Stimulated activated CD4-positive, alpha-beta T cell treated with anti-CD3 and anti-CD28 coated beads, Interleukin-2, amount 100 ng/mL, for 48 hours (primary cell): Measurements from ENCODE around the gene EVC2.

Experiments
- DNase-seq, 2 donors: peaks; one replicate each; pipeline ENCODE4 v3.0.0-alpha.2; 2020

The EVC2 gene

DNA sequence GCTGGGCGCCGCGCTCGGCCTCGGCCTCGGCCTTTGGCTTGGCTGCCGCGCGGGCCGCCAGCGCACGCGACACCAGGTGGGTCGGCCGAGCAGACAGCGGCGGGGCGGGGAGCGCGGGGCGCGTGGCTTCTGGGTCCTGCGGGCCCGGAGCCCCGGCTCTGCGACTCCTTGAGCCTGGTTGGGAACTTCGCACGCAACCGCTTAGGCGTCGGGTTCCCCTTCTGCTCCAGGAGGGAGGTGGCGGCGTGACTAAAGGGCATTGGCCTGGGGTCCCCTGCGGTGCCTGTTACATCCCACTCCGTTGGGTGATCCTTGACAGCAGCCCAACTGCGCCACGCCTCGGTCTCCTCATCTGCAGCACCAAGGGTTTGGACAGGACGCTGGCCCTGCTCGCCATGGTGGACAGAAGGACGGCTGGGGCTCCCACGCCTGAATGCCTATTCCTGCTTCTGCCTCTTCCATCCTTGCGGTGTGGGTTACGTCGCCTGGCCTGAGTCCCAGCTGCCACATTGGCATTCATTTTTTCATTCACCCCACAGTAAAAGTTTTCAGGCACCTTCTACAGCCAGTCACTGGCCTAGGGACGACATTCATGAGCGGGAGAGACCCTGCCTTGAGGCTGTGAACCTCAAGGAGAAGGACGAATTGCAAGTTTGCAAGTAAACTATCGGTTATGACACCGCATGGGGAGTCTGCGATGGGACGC is 3.3 kb upstream of the EVC2 start:
- no peak for DNase-seq

DNA sequence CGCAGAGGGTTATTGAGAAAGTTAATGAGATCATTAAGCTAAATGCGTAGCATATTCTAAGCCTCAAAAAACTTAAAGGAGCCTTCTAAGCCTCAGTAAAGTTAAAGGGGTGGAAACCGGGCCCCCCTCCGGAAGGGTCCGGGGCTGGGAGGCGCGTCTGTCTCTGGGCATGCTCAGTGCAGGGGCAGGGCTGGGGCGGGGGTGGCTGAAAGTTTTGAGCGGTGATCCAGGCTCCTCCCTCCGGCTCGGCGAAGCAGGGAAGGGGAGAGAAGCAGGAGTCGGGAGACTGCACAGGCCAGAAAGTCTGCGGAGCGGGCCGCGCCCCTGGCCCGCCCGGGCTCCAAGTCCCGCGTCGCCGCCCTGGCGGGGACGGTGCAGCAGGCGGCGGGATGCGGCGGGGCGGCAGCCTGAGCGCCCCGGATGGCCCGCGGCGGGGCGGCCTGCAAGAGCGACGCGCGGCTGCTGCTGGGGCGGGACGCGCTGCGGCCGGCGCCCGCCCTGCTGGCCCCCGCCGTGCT is 2.7 kb upstream of the EVC2 start, which contains the start of gene EVC:
EVC (plus strand) TSS at position 241 of the 518 bp plus-strand sequence; CDS start at position 421, 180 bp downstream.
- DNase-seq = no peak

DNA sequence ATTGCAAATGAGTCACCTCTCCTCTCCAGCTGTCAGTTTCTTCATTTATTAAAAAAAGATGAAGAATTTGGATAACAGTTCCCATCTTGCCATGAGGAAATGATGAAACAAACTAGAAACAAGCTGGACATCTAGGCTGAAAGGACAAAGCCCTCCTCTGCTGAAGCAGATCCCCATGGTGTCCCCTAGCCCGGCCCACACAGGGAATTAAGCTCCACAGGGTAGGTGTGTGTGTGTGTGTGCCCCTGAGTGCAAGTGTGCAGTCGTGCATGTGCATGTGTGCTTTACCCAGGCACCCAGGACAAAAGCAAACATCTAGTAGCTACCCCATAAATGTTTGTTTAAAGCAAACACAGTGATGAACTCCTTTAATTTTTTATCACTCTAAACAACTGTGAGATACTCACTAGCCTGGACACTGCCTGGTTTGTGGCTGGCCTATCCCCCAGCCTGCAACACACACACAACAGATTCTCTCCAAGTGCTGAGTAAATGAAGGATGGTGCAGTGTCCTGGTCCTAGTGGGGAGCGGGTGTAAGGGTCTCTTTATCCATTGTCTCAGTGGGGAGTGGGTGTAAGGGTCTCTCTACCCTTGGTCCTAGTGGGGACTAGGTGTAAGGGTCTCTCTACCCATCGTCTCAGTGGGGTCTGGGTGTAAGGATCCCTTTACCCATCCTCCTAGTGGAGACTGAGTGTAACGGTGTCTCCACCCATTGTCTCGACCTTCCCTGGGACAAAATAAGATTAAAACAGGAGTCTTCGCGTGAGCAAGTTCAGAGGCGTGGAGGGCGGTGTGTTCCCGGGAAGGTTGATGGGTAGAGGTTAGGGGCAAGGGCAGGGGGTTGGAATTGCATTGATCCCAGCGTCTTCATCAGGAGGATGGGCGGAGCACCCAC is 2.0 kb upstream of the EVC2 start:
- DNase-seq = no peak

DNA sequence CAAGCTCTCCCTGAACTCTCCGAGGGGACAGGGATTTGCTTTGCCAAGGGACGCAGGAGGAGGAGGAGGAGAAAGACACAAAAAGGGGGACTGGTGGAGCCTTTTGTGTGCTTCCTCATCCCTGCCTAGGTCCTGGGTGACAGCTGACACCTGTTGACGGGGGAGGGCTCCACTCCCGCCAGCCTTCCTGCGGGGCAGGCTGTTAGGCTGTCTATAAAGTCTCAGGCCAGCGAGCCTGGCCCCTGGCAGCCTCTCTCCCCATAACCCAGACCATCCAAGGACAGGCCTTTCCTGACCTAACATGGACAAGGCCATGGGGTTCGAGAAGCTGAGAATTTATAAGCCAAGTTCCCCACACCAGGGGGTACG is 832 bp upstream of the EVC2 start:
- DNase-seq = no peak

DNA sequence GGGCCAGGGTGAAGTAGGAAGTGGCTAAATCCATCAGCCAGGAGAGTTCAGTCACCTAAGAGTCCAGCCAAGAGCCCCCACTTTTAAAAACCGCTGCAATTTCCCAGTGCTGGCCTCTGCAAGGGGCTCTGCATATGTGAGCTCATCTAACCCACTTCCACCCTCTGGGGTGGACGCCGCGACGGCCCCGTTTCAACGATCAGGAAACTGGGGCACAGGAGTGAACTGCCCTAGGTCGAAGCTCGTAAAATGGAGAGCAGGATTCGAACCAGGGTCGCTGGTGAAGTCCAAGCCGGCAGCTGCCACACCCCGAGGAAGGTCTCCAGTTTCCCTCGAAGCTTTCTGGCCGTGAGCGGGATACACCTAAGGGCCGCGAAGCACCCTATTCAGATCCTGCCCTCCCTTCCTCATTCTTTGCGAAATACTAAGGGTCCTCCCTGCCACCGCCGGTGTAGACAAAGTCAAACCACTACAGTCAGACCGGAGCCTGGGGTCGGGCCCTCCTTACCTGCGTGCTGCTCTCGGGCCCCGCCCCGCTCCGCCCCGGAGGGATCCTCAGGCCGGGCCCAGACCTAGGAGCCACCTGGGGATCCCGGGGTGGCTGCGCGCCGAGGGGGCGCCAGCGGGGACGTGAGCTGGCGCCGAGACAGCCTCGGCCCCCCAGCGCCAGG is 446 bp downstream of the EVC2 start:
- no peak for DNase-seq

DNA sequence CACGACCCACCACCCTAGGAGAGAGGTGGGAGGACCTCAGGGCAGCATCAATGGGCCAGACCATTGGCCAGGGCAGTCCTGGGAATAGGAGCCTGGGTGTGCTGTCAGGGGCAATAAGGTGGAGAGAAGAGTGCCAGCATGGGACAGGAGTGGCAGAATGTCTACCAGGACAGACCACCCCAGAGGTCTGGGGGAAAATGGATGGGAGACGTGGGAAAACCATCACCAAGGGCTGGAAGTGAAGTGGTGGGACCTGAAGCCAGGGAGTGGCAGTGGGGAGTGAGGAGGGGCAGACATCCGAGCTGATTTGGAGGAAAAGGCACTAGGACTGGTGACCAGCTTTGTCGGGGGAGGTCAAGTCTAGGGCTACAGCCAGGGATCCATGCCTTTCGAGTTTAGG is 993 bp downstream of the EVC2 start:
- DNase-seq = no peak

DNA sequence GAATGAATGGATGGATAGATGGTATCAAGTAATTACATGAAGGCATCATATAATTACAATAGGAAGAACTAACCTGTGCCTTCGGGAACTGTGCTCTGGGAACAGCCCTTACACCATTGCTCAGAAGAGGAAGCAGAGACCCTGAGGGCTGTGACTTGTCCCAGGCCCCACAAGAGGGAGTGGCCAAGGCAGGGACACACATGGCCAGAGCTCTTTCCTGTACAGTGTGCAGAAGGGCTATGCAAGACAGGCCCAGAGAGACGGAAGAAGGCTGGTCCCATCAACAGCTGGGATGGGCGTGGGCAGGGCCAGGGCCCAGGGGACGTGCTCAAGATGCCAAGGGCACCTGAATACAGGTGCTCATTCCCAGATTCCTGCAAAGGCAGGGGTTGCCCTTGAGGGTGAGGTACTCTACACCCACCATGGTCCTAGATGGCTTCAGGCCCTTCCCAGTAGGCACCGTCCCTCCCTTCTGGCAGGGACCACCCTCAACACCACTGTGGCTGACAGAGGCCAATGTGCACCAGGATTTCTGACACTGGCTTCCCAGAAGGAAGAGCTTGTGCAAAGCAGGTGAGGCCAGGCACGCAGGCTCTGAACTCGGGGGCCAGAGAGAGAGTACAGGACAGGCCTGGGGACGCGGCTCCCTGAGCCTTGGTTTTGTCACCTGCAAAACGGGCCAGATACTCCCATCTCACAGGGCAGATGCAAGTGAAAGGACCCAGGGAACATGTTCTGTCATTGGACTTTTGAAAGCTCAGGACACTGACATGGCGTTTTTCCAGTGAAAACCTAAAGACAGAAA is 1.7 kb downstream of the EVC2 start:
- no peak for DNase-seq

DNA sequence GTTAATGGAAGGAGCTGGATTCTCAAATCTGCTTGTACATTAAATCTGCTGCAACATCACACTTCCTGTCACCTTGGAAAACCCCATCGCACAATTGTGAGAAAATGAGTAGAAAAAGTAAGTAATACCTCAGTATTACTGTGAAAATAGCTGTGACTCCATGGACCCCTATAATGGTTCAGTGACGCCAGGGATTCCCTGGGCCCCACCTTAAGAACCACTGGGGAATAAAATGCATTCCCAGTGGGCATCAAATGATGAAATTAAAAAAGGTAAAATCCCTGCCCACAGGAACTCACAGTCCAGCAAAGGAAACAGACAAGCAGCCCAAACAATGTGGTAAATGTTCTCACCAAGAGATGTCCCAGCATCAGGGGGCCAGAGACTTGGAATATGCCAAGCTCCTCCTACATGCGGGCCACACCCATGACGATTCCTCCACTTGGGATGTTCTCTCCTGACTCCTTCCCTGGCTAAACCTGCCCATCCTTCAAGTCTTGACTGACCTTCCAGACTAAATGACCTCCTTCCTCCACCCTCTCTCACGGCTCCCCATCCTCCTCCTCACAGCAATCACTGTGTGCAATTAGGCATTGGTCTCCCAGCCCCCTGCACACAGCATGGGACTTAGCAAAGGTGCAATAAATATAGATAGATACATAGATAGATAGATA is 2.6 kb downstream of the EVC2 start:
- DNase-seq = no peak

DNA sequence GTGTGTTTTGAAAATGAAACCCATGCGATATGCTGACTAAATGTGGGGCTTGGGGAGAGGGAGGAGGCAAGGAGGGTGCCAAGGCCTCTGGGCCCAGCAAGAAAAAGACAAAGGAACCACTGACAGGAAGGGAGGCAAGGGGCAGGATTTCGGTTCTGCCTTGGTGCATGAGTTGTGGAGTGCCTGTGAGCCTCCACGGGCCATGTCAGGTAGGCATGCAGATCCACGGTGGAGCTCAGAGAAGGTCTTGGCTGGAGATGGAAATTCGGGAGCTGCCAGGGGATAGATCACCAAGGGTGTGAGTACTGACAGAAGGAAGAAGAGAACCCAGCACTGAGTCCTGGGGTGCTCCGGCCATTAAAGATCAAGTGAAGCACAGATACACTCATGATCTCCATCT is 4.1 kb downstream of the EVC2 start:
- DNase-seq = no peak

DNA sequence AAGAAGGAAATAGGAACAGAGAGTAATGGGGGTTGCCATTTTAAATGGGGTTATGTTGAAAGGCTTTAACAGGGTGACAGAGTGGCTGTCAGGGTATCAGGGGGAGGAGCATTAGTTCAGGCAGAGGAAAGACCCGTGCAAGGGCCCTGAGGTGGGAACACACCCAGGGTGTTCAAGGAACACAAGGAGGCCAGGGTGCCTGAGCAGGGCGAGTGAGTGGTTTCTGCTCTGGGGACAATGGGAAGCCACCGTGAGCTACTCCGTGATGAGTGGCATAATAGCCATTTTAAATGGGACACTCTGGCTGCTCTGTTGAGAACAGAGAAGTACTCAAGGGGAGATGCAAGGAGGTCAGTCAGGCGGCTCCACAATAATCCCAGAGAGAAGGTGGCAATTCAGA is 4.5 kb downstream of the EVC2 start:
- DNase-seq = no peak

DNA sequence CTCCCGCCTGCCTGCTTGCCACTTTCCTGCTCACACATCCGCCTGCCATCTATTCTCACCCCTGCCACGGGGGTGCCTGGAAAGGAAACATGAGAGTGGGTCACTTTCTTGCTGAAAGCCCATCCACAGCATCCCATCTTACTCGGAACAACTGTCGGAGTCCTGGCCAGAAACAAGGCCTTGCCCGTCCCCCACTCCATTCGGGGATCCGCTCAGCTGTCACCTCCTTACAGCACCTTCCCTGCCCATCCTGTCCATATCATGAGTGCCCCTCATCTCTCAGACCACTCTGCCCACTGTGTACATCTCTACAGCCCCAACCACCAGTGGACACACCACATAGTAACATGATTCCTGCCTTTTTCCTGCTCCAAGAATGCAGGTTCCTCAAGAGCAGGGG is 6.4 kb downstream of the EVC2 start:
- no peak for DNase-seq

DNA sequence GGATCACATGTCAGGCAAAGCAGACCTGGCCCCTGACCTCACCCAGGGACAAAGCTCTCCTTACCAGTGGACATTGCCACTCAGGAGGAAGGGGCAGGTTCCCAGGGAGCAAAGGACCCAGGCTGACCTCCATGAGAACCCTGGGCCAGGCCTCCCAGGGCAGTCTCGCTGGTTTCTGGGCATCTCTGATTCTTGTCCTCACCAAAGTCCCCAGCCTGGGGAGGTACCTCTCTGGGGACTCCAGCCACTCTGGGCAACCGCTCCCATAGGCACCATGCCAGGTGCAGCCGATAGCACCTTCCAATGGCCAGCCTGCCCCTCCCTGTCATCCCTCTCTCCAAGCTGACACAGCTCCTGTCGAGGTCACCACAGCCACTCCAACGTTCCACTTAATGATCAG is 7.9 kb downstream of the EVC2 start:
- no peak for DNase-seq

DNA sequence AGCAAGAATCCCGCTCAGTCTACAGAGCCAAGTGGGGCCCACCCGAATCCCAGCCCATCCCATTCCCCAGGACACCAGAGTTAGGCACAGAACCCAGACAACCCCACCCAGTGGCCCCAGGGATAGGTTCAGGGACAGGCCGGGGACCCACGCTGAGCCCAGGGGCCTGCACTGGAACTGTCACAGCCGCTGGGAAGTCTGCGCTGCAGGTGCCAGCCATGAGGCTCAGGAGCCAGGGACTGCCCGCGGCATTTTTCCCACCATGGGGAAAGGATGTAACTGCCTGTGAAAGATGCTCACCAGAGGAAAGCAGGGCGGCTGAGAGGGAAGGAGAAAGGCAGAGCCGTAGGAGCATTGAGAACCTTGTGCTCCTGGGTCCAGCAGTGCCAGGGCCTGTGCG is 12.0 kb downstream of the EVC2 start:
- DNase-seq = no peak

DNA sequence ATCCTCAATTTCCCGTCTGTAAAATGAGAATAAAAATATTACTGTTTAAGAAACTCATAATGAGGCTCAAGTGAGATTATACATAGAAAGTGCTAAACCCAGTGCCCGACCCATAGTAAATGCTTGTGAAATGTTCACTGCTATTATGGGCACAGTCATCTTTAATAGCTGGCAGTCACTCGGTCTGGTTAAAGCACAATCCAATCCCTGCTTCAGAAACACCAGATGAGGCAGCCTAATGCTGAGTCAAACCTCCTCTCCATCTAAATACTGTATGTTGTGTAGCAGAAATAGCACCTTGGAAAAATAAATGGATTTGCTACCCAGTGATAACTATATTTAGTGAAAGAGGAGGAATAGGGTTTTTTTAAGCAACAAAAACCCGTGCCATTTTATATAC is 14.5 kb downstream of the EVC2 start:
- no peak for DNase-seq

DNA sequence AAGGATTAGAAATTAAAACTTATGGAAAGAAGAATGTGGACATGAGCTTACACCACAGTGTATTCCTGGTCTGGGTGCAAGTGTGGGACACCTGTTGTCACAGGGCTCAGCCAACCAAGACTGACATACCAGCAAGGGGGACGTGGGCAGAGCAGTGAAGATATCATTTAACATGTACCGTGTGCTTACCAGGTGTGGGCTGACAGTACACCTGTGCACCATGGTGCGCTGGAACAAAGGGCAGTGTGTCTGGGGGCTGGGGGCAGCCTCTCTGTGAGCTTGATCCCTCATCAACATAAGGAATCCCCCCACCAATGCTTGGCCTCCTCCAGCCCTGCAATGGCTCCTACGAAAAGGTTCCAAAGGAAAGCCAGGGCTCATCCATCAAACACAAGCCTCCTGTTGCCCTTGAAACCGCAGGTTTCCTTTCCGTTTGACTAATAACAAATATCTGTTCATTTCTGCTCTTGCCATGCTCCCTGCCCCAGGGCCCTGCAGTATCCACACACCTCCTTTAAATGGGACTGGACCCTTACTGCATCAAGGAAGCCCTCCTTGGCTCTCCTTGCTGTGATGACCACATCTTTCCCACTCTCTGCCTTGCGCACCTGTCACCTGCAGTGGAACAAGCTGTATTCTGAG is 16.7 kb downstream of the EVC2 start:
- no peak for DNase-seq

DNA sequence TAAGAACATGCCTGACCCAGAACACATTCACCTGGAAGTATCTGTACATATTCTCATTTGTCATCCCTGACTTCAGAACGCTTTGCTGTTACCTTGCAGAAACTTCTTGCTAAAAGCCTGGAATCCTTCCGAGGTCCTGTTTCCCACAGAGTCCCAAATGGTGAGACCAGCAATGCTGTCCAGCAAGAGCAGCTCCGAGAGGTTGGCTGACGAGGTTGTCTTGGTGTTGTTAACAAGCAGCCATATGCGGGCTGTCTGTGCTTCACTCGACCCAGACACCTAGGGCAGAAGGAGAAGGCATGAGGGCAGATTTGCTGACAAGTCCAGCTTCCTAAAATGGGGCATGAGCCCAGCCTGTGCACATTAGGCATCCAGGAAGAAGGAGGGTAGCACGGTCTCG is 19.3 kb downstream of the EVC2 start:
- no peak for DNase-seq

DNA sequence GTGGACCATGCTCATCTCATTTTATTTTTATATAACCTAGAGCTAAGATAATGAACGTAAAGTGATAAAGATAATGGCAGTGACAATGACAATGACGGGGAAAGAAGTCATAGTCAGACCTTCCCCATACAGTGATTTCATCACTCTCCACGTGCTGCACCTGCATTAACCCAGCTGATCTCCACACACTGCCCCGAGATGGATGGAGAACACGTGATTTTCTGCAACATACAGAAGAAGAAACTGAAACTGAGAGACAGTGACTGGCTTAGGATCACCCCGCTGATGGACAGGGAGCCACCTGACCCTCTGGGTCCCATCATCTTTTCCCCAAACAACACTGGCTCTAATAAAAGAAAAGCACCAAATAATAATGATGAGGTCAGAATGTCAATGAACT is 22.0 kb downstream of the EVC2 start:
- no peak for DNase-seq

DNA sequence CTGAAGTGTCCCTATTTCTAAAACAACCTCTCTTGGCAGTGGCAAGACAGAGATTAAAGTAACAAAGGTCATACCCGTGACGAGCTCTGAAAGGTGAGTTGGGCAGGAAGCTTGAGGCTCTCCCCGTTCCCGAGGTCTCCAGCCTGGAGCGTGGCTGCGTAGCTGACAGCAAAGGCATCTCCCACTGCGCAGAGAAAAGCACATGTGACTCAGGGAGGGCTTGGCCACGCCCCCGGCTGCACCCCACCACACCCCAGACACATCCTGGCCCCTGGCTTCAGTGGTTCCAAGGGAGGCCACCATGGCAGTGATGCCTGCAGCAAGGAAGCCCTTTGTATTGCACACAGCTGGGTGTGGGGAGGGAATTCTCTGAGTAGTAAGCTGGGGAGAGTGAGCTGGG is 23.1 kb downstream of the EVC2 start:
- no peak for DNase-seq

DNA sequence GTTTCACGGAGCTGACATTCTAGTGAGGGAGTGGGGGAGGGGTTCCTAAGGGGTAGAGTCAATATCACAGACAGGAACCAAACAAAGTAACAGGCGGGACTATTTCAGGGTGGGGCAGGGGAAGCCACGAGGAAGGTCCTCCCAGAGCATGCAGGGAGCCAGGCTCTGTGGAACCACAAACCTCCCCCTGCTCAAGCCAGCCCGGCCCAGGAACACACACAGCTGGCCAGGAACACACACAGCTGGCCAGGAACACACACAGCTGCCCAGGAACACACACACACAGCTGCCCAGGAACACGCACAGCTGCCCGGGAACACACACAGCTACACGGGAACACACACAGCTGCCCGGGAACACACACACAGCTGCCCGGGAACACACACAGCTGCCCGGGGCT is 24.8 kb downstream of the EVC2 start:
- DNase-seq = no peak

DNA sequence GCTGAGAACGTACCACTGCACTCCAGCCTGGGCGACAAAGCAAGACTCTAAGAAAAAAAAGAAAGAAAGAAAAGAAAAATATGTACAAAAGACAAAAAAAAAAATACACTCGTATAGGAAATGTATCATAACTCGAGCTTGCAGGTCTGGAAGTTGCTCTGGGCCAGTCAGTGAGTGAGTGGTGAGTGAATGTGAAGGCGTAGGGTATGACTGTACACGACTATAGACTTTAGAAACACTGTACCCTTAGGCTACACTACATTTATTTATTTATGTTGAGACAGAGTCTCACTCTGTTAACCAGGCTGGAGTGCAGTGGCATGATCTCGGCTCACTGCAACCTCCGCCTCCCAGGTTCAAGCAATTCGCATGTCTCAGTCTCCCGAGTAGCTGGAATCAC is 29.4 kb downstream of the EVC2 start:
- no peak for DNase-seq

DNA sequence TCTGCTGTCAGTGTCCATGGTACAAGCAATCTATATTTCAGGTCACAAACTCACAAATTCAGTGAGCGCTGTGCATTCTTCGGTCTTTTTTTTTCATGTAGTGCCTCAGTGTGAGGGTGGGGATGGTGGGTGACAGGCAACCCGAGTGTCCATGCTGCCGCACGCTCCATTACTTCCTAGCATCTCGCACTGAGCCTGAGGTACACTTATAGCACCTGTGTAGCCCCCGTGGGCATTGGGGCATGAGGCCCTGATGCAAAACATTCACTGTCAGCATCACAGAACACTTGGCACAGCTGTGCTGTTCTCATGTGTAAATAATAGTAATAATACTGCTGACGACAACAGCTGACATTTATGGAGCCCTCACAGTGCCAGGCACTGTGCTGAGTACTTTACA is 31.6 kb downstream of the EVC2 start:
- no peak for DNase-seq

DNA sequence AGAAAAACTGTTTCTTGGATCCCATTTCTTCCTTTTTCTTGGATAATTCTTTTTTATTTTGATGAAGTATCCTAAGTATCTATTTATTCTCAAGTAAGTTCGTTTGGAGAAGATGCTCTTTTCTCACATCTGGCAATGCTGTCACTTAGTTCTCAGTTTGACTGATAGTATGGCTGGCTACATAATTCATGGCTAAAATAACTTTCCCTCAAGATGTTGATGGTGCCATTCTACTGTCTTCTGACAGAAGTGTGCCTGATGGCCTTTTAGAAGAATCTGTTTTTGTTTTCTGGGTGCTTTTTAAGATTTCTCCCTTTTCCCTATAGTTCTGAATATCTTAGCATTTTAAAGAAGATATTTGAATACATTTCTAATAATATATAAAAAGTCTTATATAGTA is 41.6 kb downstream of the EVC2 start:
- DNase-seq = no peak
